Embryonic facial prominence (tissue), 1 donor: ENCODE measurements around the gene PAX2.

Experiments used
- DNase-seq: peaks from one replicate; pipeline ENCODE4 v3.0.0-alpha.2; 2016; ENCODE audit errors: extremely low spot score

PAX2 gene

DNA sequence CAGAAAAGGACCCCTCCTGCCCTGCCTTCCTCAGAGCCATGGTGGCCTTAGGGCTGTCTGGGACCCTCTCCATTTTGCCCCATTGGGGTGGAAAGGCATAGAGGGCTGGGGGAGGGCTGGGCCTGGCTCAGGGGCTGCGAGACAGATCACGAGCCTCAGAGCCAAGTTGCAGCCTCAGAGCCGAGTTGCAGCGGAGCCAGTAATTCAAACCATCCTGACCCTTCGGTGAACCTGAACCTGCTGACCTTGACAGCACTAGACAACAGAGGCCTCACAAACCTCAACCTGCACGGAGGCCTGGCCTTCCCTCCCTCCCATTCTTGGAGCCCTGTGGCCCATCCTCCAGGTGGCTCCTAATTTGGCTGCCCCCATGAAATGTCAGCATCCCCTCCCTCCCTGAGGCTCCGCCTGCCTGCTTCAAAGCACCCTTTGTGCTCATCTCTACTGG lies 45.4 kb downstream of the PAX2 start:
- DNase-seq: no peak

- DNase-seq: peak; percentile 9
Observed at GRCh38 chr10:100791369-100792058, 46.1 kb downstream of the PAX2 start.

DNA sequence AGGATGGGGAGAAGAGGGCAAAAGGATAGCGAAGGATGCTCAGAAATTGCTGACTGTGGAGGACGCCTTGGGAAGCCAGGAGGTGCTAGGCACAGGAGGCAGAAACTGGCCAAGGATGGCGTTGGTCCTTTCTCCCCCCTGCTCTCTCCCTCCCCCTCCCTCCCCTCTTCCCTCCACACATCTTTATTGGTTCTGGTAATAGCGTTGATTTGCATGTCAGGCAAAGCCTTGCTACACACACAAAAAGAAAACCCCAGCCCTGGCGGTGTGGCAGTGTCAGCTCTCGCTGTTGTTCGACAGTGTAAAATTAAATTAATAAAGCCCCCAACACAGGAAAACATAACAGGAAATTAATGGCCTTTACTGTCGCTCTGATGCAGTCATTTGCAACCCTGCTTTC lies 47.2 kb downstream of the PAX2 start:
- DNase-seq: no peak

DNA sequence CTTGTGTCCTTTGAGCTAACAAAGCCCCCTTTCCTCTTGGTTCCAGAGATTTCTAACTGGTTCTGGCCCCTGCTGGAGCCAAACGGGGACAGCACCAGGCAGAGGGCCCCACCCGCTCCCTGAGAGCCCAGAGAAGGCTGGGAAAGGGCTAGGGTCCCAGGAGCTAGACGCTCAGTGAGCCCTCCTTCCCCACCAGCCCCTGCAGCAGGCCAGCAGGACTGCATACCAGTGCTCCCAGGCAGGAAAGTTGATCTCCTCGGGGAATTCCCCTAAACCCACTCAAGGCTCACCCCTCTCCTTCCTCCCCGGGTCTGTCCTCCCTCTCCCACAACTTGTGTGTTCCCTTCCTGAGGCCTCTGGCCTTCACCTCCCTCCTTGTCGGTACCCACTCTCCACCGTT lies 47.7 kb downstream of the PAX2 start:
- no peak for DNase-seq

DNA sequence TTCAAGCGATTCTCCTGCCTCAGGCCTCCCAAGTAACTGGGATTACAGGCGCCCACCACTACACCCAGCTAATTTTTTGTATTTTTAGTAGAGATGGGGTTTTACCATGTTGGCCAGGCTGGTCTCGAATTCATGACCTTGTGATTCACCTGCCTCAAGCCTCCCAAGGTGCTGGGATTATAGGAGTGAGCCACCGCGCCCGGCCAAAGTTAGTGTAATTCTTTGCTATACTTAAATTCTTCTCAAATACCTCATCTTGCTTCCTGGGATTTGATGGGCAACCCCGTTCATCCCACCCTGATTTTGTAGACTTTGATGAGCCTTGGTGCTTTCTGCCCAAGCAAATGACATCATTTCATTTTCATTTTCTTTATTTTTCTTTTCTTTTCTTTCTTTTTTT lies 54.5 kb downstream of the PAX2 start:
- DNase-seq: no peak

DNA sequence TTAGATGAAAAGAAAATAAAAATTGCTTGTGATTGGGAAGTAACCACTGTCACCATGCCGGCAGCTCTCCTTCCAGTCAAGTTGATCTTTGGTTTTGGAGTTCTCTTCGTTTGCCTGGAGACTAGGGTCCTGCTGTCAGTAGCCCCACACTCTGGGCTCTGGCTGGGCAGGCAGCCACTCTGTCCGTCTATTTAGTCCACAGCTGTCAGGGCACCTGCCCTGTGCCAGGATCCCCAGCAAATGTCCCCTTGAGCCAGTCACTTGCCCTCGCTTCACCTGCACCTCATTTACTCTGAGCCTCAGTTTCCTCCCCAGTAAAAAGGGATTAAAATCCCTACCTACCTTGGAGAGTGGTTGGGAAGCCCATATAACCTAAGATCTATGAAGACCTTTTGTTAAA lies 55.5 kb downstream of the PAX2 start:
- no peak for DNase-seq

GRCh38 chr10:100802196-100802595 lies 56.8 kb downstream of the PAX2 start:
- no peak for DNase-seq

DNA sequence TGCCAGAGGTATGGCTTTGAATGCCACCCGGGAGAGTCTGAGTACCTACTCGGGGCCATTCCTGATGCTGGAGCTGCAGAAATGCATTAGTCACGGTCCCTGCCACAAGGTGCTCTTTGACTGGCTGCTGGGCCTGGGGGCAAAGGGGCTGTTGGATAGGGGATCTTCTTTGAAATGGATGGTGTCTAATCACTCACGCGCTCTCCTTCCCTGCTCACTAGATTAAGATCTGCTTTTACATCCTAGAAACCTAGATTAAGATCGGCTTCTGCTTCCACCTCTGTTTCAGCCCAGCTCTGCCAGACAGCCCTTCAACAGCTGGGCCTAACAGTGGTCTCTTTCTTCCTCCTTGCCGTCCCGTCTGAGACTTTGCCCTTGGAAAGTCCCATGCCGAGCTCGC lies 57.2 kb downstream of the PAX2 start:
- DNase-seq: no peak

GRCh38 chr10:100803492-100803891 lies 58.1 kb downstream of the PAX2 start:
- DNase-seq: no peak

GRCh38 chr10:100803908-100804307 lies 58.5 kb downstream of the PAX2 start:
- DNase-seq: no peak

DNA sequence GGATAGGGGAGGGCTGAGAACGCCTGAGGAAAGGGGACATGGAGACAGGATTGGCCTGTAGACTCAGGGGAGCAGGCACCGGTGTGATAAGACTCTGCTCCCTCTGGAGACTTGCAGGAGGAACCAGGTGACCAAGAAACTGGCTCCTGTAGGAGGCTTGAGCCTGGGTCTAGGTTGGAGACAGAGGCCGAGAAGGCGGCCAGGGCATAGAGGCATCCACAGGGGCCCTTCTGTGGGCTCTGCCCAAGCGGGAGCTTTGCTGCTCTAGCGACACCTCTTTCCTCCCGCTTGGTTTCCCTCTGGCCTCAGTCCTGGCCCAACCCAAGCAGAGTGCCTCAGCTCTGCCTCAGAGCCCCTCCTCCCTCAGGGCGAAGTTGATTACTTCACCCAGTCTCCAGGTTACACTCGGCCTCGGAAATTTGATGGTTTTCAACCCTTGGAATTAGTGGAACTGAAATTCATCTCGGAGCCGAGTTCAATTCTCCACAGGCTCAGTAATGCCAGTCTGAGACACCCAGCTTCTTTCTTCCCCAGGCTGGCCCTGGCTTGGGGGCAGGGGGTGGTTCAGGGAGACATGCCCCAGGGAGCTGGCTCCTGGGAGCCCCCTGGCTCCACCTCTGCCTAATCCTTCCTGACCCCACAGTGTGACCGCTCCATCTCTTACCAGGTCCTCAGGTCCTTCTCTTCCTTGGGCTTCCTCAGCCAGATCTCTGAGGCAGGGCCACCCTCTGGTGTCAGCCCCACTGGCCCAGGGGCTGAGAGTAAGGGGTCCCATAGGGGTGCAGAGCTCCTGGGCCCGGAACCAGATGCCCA lies 60.4 kb downstream of the PAX2 start:
- DNase-seq: no peak

- no peak for DNase-seq
Observed at GRCh38 chr10:100806356-100806645, 60.9 kb downstream of the PAX2 start.

DNA sequence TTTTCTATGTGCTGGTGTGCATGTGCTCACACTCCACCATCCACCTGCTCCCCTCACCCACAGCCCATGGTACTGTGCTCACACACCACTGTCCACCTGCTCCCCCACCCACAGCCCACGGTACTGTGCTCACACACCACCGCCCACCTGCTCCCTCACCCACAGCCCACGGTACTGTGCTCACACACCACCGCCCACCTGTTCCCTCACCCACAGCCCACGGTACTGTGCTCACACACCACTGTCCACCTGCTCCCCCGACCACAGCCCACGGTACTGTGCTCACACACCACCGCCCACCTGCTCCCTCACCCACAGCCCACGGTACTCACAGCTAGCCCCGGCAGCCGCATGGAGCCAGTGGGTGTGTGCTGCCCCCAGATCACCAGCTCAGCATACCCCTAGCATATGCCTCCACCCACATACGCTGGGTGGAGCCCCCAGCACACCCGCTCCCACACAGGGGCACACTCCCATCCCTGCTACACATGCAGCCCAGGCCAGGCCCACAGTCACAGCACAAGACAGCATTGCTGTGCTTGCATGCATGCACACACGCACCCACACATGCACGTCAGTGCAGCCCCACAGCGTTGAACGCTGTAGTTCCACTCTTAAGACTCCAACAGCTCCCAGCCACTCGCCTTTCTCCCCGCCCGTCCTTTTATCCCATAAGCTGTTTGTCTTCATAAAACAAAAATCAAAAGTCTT lies 62.0 kb downstream of the PAX2 start:
- DNase-seq: no peak

DNA sequence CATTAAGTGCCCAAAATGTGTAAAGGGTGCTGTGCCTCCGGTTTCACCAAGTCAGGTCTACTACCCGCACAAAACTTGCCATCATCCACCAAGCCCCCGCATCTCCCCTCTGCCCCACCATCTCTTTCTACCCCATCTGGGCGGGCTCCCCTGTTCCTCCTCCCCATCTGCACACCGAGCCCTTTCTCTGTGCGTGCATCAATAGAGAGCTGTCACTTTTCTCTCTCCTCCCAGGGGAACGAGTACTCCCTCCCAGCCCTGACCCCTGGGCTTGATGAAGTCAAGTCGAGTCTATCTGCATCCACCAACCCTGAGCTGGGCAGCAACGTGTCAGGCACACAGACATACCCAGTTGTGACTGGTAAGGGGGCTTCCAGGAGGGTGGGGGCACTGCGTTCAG lies 63.5 kb downstream of the PAX2 start:
- no peak for DNase-seq

- DNase-seq: no peak
Observed at GRCh38 chr10:100810091-100810834, 64.9 kb downstream of the PAX2 start.

GRCh38 chr10:100810835-100811116 lies 65.4 kb downstream of the PAX2 start:
- DNase-seq: no peak

- DNase-seq: no peak
Observed at GRCh38 chr10:100811261-100811660, 65.9 kb downstream of the PAX2 start.

DNA sequence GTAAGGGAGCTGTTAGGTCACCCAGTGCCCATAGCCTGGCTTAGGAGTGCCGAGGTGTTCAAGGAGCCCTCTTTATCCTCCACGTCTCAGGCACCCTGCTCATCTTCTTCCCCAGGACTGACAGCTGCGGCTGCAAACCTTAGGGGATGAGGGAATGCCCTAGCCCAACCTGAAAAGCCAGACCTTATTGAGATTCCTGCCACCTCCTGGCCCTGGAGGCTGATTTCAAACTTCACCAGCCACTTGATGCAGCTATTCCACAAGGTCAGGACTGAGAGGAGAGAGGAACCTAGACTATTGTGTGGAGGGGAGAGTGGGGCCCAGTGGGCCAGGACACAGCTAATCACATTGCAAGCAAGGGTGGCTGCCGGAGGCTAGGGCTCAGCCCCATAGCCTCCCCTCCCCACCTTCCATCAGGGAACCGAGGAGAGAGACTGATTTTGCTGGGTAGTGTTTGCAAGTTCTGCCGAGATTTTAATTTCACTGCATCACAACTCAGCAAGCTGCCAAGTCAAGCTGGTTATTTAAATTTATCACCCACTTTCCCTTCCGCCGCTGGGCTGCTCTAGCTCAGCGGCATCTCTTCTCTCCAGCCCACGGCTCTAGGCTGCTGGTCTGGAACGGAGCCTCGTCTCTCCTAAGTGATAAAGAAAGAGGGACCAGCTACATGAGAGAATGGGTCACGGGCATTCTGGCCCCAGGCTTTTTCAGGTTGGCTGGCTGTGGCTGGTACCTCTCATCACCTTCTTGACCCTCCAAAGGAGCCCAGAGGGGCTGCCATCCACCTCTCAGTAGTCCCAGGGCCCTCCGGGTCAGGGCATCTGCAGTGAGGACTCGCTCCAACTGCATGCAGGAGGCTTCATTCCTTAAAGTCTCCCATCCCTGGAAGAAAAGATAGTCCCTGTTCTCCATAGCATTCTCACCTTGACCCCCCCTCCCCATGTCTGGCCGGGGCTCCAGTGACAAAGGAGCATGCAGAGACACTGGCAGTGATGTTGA lies 66.7 kb downstream of the PAX2 start:
- DNase-seq: no peak

DNA sequence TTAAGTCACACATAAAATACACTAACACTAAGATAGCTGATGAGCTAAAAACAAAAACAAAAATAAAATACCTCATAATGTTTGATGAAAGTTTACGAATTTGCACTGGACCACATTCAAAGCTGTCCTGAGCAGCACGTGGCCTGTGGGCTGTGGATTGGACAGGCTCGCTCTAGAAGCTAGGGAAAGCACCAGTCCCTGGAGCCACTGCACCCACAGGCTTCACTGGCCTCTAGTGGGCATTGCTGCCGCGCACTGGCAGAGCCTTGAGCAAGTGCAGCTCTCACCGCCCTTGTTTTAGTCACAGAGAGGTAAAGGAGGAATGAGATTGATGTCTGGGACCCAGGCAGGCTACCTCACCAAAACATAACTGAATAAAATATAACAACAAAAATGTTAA lies 67.6 kb downstream of the PAX2 start:
- DNase-seq: no peak

GRCh38 chr10:100814751-100815474 lies 69.5 kb downstream of the PAX2 start:
- no peak for DNase-seq

DNA sequence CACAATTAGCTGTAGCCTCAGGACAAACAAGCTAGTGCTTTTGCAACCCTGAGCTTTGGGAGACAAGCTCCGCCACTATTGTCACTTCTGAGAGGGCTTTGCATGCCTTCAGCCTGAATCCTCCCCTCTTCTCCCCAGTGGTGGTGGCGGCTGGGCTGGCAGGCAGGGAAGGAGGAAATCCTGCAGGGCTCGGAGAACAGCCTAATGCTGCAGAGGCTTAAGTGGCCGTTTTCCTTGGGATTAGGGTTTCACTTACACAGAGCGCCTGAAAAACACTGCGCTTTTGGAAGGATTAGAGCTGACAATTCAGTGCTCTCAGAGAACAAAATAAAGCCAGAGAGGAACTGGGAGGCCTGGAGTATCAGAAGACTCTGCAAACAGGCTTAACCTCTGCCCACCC lies 71.3 kb downstream of the PAX2 start:
- no peak for DNase-seq
